SU-DHL-6 (cell line): ENCODE results near the gene PNRC1.

ENCODE experiments used
- CTCF ChIP-seq: fragments of 200-600 bp; sonication (generic); IDR thresholded peaks from one replicate; pipeline ENCODE4 v1.5.1; 2017; ENCODE audit warnings: antibody characterized with exemption, mild to moderate bottlenecking, low read length, moderate library complexity; ENCODE audit not compliant: insufficient read depth, poor library complexity, severe bottlenecking
- EZH2phosphoT487 ChIP-seq: fragments of 200-600 bp; sonication (generic), shearing (Covaris generic); conservative IDR thresholded peaks from 2 replicates; pipeline ENCODE4 v1.6.1; 2018; ENCODE audit warnings: mild to moderate bottlenecking, antibody characterized with exemption, low read length, moderate library complexity, mixed read lengths

GRCh38 chr6:89087881-89088280 is 7.3 kb downstream of the PNRC1 start:
- TF ChIP-seq CTCF (no peak), EZH2phosphoT487 (no peak)
